ENCODE results near the gene MRPS24.

- TF ChIP-seq POLR2AphosphoS5 (IDR thresholded peaks at IDR 0.05; ENCODE audit: insufficient read depth in 1 of 2, low read depth in 1 of 2): no peak
- TF ChIP-seq, protein P1, sequence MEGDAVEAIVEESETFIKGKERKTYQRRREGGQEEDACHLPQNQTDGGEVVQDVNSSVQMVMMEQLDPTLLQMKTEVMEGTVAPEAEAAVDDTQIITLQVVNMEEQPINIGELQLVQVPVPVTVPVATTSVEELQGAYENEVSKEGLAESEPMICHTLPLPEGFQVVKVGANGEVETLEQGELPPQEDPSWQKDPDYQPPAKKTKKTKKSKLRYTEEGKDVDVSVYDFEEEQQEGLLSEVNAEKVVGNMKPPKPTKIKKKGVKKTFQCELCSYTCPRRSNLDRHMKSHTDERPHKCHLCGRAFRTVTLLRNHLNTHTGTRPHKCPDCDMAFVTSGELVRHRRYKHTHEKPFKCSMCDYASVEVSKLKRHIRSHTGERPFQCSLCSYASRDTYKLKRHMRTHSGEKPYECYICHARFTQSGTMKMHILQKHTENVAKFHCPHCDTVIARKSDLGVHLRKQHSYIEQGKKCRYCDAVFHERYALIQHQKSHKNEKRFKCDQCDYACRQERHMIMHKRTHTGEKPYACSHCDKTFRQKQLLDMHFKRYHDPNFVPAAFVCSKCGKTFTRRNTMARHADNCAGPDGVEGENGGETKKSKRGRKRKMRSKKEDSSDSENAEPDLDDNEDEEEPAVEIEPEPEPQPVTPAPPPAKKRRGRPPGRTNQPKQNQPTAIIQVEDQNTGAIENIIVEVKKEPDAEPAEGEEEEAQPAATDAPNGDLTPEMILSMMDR (IDR thresholded peaks at IDR 0.05): no peak
These were observed 31.1 kb downstream of the MRPS24 start for GRCh38 chr7:43838201-43838658.

Measured in vagina (tissue), 2 donors.